HG03060 (cell line): ENCODE results near the gene KCNH2.

Experiments
- ATAC-seq: cut with Tn5 transposase; IDR thresholded peaks from one replicate; pipeline ENCODE4 v1.9.1; 2021; ENCODE audit warnings: low read depth, moderate number of reproducible peaks; ENCODE audit not compliant: unreplicated experiment

Gene KCNH2

GRCh38 chr7:150896562-150897209 is 81.4 kb downstream of the KCNH2 start:
- no peak for ATAC-seq

- ATAC-seq: no peak
Measured at GRCh38 chr7:150895809-150896208, 82.3 kb downstream of the KCNH2 start.
